IMR-90 (cell line): ENCODE data around the gene KRT3. TPM values are rescaled to one million over a fixed set of nuclear protein-coding genes. Genes with fewer than 3 reads are reported as not detected.

Experiments used
- ATAC-seq: fragments of 200-7000 bp; cut with Tn5 transposase; 2 replicates; pipeline ENCODE4 v1.9.1; 2020; ENCODE audit warnings: low read depth, mild to moderate bottlenecking, moderate library complexity
- BruUV-seq: library from RNA; stranded (reverse); fragments of 400-500 nt; replicated peaks from 2 replicates; lab custom pipeline; 2021; lab: Mats Ljungman, UMichigan
- CTCF ChIA-PET: fragments of 300-600 bp; formaldehyde crosslinking; extraction: SDS; loops from one replicate; lab custom pipeline; 2021; ENCODE audit warnings: antibody characterized with exemption; lab: Yijun Ruan, JAX
- POLR2A ChIA-PET: fragments of 300-600 bp; sonication (Branson Sonifier 250); formaldehyde crosslinking; loops from one replicate; lab custom pipeline; 2022; ENCODE audit warnings: antibody characterized with exemption; ENCODE audit not compliant: unreplicated experiment; lab: Charles Lee
- DNase-seq: peaks from one replicate; pipeline ENCODE4 v3.0.0; 2013
- H2AFZ ChIP-seq: replicated peaks from 2 replicates; pipeline ENCODE3; 2013; ENCODE audit warnings: low read length, mild to moderate bottlenecking; ENCODE audit not compliant: poor library complexity
- H2AK5ac ChIP-seq: 2 replicates; pipeline ENCODE4 v1.6.1; 2013; ENCODE audit warnings: low read depth, low read length, inconsistent platforms
- H2AK9ac ChIP-seq: replicated peaks from 2 replicates; pipeline ENCODE3; 2013; ENCODE audit warnings: mild to moderate bottlenecking, low read depth, low read length, moderate library complexity; ENCODE audit not compliant: poor library complexity
- H2BK120ac ChIP-seq: 2 replicates; pipeline ENCODE4 v1.6.1; 2013; ENCODE audit warnings: low read depth, low read length, inconsistent platforms
- H2BK15ac ChIP-seq: 3 replicates; pipeline ENCODE4 v1.6.1; 2013; ENCODE audit warnings: low read depth, low read length, inconsistent platforms
- H2BK20ac ChIP-seq: 2 replicates; pipeline ENCODE4 v1.6.1; 2013; ENCODE audit warnings: low read depth, mild to moderate bottlenecking, inconsistent platforms, low read length, moderate library complexity
- H2BK5ac ChIP-seq: 2 replicates; pipeline ENCODE4 v1.6.1; 2013; ENCODE audit warnings: mild to moderate bottlenecking, low read depth, low read length, inconsistent platforms; ENCODE audit not compliant: poor library complexity, severe bottlenecking
- H3K14ac ChIP-seq: replicated peaks from 2 replicates; pipeline ENCODE4 v1.6.1; 2013; ENCODE audit warnings: low read depth, low read length, inconsistent platforms
- H3K18ac ChIP-seq: 2 replicates; pipeline ENCODE4 v1.6.1; 2013; ENCODE audit warnings: low read depth, low read length, control low read depth
- H3K23ac ChIP-seq: 2 replicates; pipeline ENCODE4 v1.6.1; 2013; ENCODE audit warnings: low read depth, low read length, inconsistent platforms
- H3K27ac ChIP-seq: 2 replicates; pipeline ENCODE4 v1.5.1; 2013; ENCODE audit warnings: mild to moderate bottlenecking, control low read depth, low read length; ENCODE audit not compliant: insufficient read depth
- H3K27me3 ChIP-seq: 2 replicates; pipeline ENCODE4 v1.6.1; 2013; ENCODE audit warnings: low read length; ENCODE audit not compliant: control insufficient read depth, insufficient read depth
- H3K36me3 ChIP-seq: 2 replicates; pipeline ENCODE4 v1.6.1; 2013; ENCODE audit warnings: low read length, mixed read lengths; ENCODE audit not compliant: control insufficient read depth, insufficient read depth
- H3K4ac ChIP-seq: 2 replicates; pipeline ENCODE4 v1.6.1; 2013; ENCODE audit warnings: low read depth, low read length, inconsistent platforms
- H3K4me1 ChIP-seq: 2 replicates; pipeline ENCODE4 v1.6.1; 2013; ENCODE audit warnings: low read length, mixed read lengths; ENCODE audit not compliant: control insufficient read depth, insufficient read depth
- H3K4me2 ChIP-seq: 2 replicates; pipeline ENCODE4 v1.6.1; 2013; ENCODE audit warnings: low read depth, mild to moderate bottlenecking, control low read depth, low read length, moderate library complexity
- H3K4me3 ChIP-seq: 2 replicates; pipeline ENCODE4 v1.5.1; 2013; ENCODE audit warnings: low read depth, mild to moderate bottlenecking, control low read depth, low read length, moderate library complexity; ENCODE audit not compliant: insufficient read depth
- H3K56ac ChIP-seq: 2 replicates; pipeline ENCODE4 v1.6.1; 2013; ENCODE audit warnings: low read length, inconsistent platforms; ENCODE audit not compliant: insufficient read depth; ENCODE audit errors: extremely low read depth
- H3K79me1 ChIP-seq, 2 experiments: 2 replicates each; pipeline ENCODE4 v1.6.1; 2013; ENCODE audit warnings: low read length in 2 of 2, inconsistent platforms in 1 of 2, low read depth in 1 of 2
- H3K9ac ChIP-seq: 2 replicates; pipeline ENCODE4 v1.6.1; 2013; ENCODE audit warnings: low read depth, low read length, control low read depth
- H3K9me1 ChIP-seq: 2 replicates; pipeline ENCODE4 v1.6.1; 2013; ENCODE audit warnings: low read length, inconsistent platforms; ENCODE audit not compliant: insufficient read depth
- H3K9me3 ChIP-seq: 2 replicates; pipeline ENCODE4 v1.6.1; 2013; ENCODE audit warnings: low read length; ENCODE audit not compliant: control insufficient read depth, insufficient read depth
- H4K20me1 ChIP-seq: 2 replicates; pipeline ENCODE4 v1.6.1; 2013; ENCODE audit warnings: low read length, inconsistent platforms; ENCODE audit not compliant: insufficient read depth
- H4K5ac ChIP-seq: 2 replicates; pipeline ENCODE4 v1.6.1; 2013; ENCODE audit warnings: mild to moderate bottlenecking, low read depth, low read length, control low read depth
- H4K8ac ChIP-seq, 2 experiments: 2 replicates each; pipeline ENCODE4 v1.6.1; 2013; ENCODE audit warnings: low read depth in 2 of 2, low read length in 2 of 2, control low read depth in 1 of 2, inconsistent platforms in 1 of 2
- H4K91ac ChIP-seq: 2 replicates; pipeline ENCODE4 v1.6.1; 2013; ENCODE audit warnings: low read depth, low read length, inconsistent platforms; ENCODE audit not compliant: insufficient read depth
- FOS ChIP-seq: fragments of 150-350 bp; IDR thresholded peaks from 2 replicates; pipeline ENCODE4 v1.6.1; 2016; ENCODE audit warnings: low read depth, low read length
- MXI1 ChIP-seq: IDR thresholded peaks from 2 replicates; pipeline ENCODE4 v1.6.1; 2012; ENCODE audit warnings: low read depth, mild to moderate bottlenecking, low read length, moderate library complexity, borderline replicate concordance
- POLR2A ChIP-seq: IDR thresholded peaks from 2 replicates; pipeline ENCODE4 v1.6.1; 2012; ENCODE audit warnings: mild to moderate bottlenecking, low read depth, low read length
- WGBS, 2 experiments: methylation state at CpG; one replicate each; pipeline versions ENCODE4 v1.1.5 to v1.1.7; 2013; ENCODE audit warnings: missing lambda C conversion rate in 2 of 2; ENCODE audit not compliant: insufficient read length in 1 of 2; ENCODE audit errors: extremely low coverage in 2 of 2; 5-methylcytosine and 5-hydroxymethylcytosine counted together
- dilution Hi-C: fragments of 300-500 bp; cut with HindIII; formaldehyde crosslinking; loops from one replicate; pipeline ENCODE4 v1.14.3; 2018; ENCODE audit warnings: low sequenced_read_pairs; ENCODE audit not compliant: unreplicated experiment
- in situ Hi-C: fragments of 300-500 bp; cut with MboI; formaldehyde crosslinking; loops from 3 replicates; pipeline ENCODE4 v1.14.3; 2019; ENCODE audit warnings: low sequenced_read_pairs, inconsistent platforms, mixed read lengths
- intact Hi-C: fragments of 100-400 bp; cut with micrococcal nuclease; formaldehyde crosslinking; loops from 2 replicates; pipeline ENCODE4 v1.10.0; 2022
- polyA plus RNA-seq, 3 experiments: library from polyadenylated mRNA; depleted of rRNA; stranded (reverse); fragments of >200 nt; gene quantifications; 2 replicates each; pipeline ENCODE4 v1.2.3, GENCODE V29; 2012; ENCODE audit warnings: low replicate concordance in 1 of 3
- total RNA-seq: library from RNA; depleted of rRNA; stranded (reverse); fragments of >200 nt; gene quantifications from 2 replicates; pipeline ENCODE4 v1.2.3, GENCODE V29; 2012
- TF ChIP-seq, protein P1 (sequence below): conservative IDR thresholded peaks from 2 replicates; pipeline ENCODE4 v1.5.1; 2012; ENCODE audit warnings: mild to moderate bottlenecking, low read depth, low read length, improper control_type of control experiment
- TF ChIP-seq, protein P2 (sequence below): fragments of 150-350 bp; IDR thresholded peaks from 2 replicates; pipeline ENCODE4 v1.6.1; 2017; ENCODE audit warnings: mild to moderate bottlenecking, antibody characterized with exemption, low read length, low read depth

The KRT3 gene
- total and polyA plus RNA-seq, 2 of the 4 experiments (the other 2 are of a cell fraction), result not detected

- TF ChIP-seq, protein P1, sequence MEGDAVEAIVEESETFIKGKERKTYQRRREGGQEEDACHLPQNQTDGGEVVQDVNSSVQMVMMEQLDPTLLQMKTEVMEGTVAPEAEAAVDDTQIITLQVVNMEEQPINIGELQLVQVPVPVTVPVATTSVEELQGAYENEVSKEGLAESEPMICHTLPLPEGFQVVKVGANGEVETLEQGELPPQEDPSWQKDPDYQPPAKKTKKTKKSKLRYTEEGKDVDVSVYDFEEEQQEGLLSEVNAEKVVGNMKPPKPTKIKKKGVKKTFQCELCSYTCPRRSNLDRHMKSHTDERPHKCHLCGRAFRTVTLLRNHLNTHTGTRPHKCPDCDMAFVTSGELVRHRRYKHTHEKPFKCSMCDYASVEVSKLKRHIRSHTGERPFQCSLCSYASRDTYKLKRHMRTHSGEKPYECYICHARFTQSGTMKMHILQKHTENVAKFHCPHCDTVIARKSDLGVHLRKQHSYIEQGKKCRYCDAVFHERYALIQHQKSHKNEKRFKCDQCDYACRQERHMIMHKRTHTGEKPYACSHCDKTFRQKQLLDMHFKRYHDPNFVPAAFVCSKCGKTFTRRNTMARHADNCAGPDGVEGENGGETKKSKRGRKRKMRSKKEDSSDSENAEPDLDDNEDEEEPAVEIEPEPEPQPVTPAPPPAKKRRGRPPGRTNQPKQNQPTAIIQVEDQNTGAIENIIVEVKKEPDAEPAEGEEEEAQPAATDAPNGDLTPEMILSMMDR, result no peak
Observed at GRCh38 chr12:52813203-52813819, 17.4 kb upstream of the KRT3 start (continued).

DNA sequence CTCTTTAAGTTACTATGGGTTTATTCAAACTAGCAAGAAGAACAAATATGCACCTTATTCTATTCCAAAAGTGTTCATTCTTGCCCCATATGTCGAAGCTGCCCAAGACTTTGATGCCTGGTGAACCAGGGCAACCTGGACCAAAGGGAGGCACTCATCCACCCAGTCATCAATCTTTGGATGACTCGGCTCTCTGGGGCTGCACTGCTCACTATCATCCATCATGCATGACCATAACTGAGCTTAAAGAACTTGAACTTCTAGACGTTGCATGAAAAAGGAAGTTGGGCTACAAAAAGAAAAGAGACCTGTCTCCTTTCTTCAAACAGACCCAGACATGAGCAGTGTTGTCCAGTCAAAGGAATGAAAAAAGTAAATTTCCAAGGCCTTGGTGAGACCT lies 16.8 kb upstream of the KRT3 start:
- BruUV-seq, result no TSS peak
- in situ Hi-C loops (no loop called here), dilution Hi-C loops (no loop called here), intact Hi-C loops (no loop called here)
- Histone ChIP-seq H2BK15ac (no peak overlapping the region), H2AK9ac (no peak overlapping the region), H3K9me1 (no peaks in the 10 kb centered on the region), H3K23ac (no peak overlapping the region), H3K9me3 (no peaks in the 10 kb centered on the region), H2AFZ (no peak overlapping the region), H4K5ac (no peak overlapping the region), H2BK120ac (no peak overlapping the region), H4K91ac (no peak overlapping the region), H2AK5ac (no peak overlapping the region), H3K4me2 (no peak overlapping the region), H3K36me3 (no peaks in the 10 kb centered on the region), H3K27ac (no peak overlapping the region), H3K4me3 (no peak overlapping the region), H3K27me3 (peaks cover 41% of the 10 kb centered on the region), H2BK20ac (no peak overlapping the region), H3K56ac (no peak overlapping the region), H3K14ac (no peak overlapping the region), H4K8ac (no peak overlapping the region), H2BK5ac (no peak overlapping the region), H3K4me1 (peaks cover 6% of the 10 kb centered on the region), H4K20me1 (no peaks in the 10 kb centered on the region), H3K79me1 (no peaks in the 10 kb centered on the region), H3K4ac (no peak overlapping the region), H3K9ac (no peak overlapping the region), H3K18ac (no peak overlapping the region)
- CTCF ChIA-PET, result no interaction called here
- no CpG with 5 or more reads among the region's 3 CpGs for WGBS, 2 experiments
- ATAC-seq (no peak), DNase-seq (no peak)
- POLR2A ChIA-PET, result no interaction called here
- TF ChIP-seq POLR2A, result no peak
- TF ChIP-seq MXI1, result no peak
- TF ChIP-seq, protein P1, result no peak
- no peak for TF ChIP-seq FOS
- TF ChIP-seq, protein P2, sequence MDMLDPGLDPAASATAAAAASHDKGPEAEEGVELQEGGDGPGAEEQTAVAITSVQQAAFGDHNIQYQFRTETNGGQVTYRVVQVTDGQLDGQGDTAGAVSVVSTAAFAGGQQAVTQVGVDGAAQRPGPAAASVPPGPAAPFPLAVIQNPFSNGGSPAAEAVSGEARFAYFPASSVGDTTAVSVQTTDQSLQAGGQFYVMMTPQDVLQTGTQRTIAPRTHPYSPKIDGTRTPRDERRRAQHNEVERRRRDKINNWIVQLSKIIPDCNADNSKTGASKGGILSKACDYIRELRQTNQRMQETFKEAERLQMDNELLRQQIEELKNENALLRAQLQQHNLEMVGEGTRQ, result no peak
